C1 segment of cervical spinal cord (tissue), 14 donors: ENCODE data around the gene PCK2.

Experiments used
- DNase-seq, 14 donors: peaks; one replicate each; lab custom pipeline; 2025; lab: John Stamatoyannopoulos, UW

Gene PCK2

GRCh38 chr14:24060984-24061913, 32.9 kb upstream of the PCK2 start:
- DNase-seq, result no peak

DNA sequence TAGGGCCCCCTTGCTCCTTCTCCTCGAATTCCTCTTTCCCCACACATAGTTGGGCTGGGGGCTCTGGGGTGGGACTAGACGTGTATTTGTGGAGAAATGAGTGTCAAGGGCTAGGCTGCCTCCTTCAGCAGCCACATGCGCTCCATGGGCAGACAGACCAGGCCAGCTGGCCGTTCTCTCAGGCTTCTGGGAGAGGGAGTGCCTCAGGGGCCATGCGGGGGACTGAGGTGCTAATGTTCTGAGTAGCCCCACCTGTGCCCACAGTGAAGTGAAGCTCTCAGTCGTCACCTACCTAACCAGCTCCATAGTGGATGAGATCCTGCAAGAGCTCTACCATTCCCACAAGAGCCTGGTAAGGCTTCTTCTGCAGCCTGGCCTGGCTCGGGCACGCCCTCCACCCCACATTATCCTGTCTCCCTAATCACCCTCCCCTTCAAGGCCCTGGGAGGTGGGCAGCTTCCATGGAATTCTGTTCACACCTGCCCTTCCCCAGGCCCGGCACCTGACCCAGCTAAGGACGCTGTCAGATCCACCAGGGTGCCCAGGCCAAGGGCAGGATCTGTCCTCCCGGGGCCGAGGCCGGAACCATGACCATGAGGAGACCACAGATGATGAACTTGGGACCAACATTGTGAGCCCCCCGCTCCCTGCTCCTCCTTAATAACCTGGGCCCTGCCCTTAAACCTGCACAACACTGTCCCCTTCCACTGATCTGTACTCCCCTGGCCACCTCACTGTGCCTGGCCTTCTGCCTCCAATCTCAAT, 31.7 kb upstream of the PCK2 start:
- no peak for DNase-seq

- no peak for DNase-seq
These were observed 30.8 kb upstream of the PCK2 start for GRCh38 chr14:24063263-24063836.

- DNase-seq, result no peak
These were observed 29.9 kb upstream of the PCK2 start for GRCh38 chr14:24064091-24064795.

DNA sequence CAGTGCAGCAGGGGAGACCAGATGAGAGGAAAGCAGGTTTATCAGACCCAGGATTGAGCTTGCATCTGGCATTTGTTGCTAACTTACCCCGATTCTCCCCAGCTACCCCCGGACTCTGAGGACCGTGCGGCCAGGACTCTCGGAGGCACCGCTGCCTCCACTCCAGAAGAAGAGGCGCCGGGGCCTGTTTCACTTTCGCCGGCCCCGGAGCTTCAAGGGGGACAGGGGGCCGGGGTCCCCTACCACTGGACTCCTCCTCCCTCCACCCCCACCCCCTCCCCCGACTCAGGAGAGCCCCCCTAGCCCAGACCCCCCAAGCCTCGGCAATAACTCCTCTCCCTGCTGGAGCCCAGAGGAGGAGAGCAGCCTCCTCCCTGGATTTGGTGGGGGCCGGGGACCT, 29.3 kb upstream of the PCK2 start:
- DNase-seq, result no peak

GRCh38 chr14:24065408-24065807, 28.7 kb upstream of the PCK2 start:
- DNase-seq, result no peak

GRCh38 chr14:24066496-24067132, 27.5 kb upstream of the PCK2 start:
- no peak for DNase-seq

DNA sequence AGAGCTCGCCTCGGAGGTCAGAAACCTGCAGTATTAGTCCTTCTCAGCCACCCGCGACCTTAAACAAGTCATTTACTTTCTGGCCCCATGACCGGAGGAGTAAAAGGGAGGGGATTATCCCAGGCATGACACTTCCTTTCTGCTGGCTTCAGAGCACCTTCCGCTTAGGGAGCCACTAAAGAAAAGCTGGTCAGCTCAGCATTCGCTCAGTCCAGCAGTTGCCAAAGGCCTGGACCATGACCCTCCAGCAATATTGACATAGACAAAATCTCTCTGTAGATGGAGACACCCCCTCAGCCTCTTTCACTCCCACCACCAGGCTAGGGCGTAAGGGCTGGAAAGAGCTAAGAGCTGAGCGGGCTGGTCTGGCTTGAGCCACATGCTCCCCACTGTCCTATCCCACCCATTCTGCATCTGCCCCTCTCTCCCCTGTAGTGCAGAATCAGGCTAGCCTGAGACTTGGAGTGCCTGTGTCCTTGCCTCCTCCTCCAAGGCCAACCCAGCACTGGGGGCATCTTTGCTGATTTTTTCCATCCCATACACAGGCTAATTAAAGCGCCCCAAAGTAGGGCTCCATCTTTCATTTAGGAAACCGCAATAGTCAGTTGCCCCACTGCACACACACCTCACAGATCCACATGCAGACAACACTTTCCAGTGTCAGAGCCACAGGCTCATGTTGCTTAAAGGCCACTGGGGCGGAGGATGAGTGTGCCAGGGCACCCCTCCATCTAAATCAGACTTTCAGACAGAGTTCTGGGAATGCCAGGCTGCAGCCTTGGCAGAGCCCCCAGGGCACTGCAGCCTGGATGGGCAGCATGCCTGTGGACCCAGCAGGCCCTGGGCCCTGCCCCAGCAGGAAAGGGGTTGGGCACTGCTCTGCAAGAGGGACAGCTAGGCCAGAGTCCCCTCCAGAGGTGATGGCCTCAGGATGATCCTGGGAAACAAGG, 26.7 kb upstream of the PCK2 start:
- peak in 6 of 14 donors; percentile 28 to 83 (median 38) for DNase-seq

- no peak for DNase-seq
These were observed 25.2 kb upstream of the PCK2 start for GRCh38 chr14:24068711-24069410.

DNA sequence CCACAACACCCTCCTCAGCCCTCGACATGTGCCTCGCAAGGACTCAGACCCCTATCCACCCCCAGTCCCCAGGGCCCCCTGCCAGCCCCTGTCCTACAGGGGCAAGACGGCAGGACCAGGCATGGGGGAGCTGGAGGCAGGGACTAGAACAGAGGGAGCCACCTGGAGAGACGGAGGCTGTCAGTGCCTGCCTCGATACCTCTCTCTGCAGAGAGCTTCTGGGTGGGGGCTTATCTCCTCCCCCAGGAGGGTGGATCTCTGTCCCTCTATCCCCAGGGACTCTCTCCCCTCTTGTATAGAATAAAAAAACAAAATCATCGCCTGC, 24.7 kb upstream of the PCK2 start:
- no peak for DNase-seq

DNA sequence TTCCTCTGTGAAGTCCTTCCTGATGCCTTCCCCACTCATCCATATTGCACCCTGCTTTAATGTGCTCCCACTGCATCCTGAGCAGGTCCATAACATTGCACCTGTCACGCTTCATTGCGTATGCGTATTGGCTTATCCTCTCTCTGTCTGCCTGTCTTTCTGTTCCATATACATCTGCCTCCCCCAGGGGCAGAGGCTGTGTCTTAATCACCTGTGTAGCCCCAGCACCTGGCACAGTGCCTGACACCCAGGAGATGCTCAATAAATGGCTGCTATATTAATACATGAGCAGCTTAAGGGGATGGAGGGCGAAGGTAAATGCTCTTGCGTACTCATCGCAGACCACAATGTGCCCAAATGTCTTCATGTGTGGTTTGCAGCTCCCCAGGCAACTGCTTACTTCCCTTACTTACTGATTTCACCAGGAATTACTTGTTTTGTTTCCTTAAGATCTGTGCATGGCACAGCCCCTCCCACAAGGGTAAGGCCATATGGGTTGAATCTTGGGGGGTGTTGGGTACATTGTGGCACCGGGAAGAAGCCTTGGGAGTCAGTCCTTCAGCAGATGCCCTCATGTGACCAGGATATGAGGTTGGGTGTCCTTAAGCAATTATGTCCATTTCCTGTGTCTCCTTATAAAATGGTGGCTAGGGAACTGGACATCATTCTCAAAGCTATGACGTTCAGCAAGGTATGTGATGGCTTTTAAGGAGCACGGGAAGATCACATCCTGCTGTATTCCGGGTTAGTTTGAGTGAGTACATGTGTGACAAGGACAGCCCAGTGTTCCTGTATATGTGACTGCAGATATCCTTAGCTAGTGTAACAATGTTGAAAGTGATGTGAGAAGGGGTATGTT, 23.6 kb upstream of the PCK2 start:
- peak in 1 of 14 donors; percentile 64 for DNase-seq

- peak in 4 of 14 donors; percentile 12 to 85 (median 24) for DNase-seq
These were observed 22.9 kb upstream of the PCK2 start, which contains the start of gene CPNE6 for GRCh38 chr14:24071144-24071697. Gene CPNE6, plus strand, starts transcription at chr14:24071562. Its CDS starts 1,375 bp downstream, at chr14:24072937.

DNA sequence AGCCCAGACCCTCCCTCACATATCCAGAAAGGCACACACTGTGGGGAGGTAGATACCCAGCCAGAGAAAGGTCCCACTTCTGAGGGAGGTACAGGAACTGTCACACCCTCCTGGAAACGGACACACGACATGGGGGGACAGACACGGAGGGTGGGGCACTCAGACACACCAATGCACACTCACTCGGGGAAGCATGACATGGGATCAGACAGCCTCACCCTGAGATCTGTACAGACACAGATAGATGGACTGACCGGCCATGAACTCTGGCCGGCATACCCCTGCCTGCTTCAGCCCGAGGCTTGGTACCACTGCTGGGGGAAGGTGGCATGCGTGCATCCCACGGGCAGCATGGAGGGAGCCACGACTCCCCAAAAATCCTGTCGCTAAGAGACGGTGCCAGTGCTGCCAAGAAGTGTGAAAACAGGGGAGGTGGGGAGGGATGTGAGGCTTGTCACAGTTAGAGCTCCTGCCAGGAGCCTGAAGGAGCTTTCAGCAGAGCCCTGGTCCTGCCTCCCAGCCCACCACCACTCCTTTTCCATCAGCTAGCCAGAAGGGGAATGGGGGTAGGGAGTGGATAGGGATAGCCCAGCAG, 22.2 kb upstream of the PCK2 start:
- DNase-seq, result peak in 4 of 14 donors; percentile 30 to 56 (median 48)

- DNase-seq, result peak in 6 of 14 donors; percentile 21 to 56 (median 43)
These were observed 21.7 kb upstream of the PCK2 start for GRCh38 chr14:24072436-24072835.

DNA sequence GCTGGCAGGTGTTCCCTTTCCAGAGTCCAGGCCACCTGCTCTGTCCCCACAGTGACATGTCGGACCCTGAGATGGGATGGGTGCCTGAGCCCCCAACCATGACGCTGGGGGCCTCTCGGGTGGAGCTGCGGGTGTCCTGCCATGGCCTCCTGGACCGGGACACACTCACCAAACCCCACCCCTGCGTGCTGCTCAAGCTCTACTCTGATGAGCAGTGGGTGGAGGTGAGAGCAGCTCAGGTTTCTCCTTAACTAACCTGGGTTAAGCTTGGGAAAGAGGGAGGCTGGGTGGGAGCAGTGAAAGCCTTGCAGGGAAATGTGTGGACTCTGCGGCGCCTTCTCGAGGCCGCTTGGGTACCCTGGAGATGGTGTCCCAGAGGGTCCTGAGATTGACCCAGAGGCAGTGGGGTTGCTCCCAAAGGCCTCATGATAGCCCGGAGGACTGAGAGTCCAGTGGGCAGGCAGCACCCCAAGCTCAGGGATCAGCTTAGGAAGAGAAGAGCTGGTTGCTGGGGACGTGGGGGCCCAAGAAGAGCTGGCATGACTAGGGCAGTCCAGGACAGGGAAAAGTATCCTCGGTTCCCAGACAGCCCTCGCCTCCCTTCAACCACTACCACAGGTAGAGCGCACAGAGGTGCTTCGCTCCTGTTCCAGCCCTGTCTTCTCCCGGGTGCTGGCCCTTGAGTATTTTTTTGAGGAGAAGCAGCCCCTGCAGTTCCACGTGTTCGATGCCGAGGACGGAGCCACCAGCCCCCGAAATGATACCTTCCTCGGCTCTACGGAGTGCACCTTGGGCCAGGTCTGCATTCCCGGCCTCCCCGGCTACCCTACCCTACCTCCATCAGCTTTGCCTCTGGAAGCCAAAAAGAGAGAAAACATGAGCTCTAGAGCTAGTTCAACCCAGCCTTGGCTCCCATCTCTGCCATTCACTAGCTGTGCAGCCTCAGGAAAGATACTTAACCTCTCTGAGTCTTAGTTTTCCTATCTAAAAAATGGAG, 20.9 kb upstream of the PCK2 start:
- DNase-seq, result no peak
